Measurements from ENCODE around the gene PPP2R3A.
"Not testable (repeated sequence)": the region's sequence is repeated elsewhere in the genome, so short reads cannot be mapped to it uniquely, and the experiment has no call there.

PPP2R3A gene

DNA sequence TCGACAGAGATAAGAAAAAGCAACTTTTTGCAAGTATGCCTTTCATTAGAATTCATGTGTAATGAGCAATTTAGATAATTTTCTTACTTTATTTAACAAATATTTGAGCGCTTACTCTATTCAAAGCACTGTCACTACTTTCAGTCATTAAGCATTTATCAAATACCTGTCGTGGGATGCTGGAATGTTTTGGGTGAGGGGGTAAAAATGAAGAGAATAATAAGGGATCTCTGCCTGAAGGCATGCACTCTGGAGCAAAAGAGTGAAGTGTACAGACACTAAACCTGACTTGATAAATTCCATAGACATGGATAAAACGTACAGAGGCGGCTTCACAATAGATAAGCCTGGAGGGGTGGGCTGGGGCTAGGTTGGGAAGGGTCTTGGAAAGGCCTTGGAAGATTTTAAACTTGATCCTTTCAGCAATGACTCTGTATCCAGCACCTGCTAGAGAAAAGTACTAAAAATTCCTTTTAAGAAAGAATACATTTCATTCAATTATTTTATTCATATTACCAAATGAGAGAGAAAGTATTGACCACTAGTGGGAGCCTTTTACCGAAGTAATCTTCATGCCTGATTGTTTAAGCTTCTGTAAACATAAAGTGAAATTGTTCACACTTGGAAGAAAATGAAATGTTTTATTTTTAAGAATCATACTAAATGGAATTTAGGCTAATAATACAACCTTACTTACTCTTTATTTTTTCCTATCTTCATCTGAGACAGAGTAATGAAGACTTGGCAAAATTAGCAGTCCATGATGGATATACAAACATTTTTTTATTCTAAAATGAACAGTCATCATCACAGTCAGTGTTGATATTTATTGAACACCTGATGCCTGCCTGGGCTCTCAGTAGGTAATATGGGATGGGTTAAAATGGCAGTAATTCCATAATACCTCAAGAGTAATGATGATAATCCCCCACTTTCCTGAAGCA lies 113.2 kb downstream of the PPP2R3A start (continued):
- no peak for TF ChIP-seq ZFP30 (CRISPR knock-in tag; IDR thresholded peaks at IDR 0.05)
- no peak for TF ChIP-seq PPARA (CRISPR knock-in tag; IDR thresholded peaks at IDR 0.05; ENCODE audit: borderline replicate concordance)

DNA sequence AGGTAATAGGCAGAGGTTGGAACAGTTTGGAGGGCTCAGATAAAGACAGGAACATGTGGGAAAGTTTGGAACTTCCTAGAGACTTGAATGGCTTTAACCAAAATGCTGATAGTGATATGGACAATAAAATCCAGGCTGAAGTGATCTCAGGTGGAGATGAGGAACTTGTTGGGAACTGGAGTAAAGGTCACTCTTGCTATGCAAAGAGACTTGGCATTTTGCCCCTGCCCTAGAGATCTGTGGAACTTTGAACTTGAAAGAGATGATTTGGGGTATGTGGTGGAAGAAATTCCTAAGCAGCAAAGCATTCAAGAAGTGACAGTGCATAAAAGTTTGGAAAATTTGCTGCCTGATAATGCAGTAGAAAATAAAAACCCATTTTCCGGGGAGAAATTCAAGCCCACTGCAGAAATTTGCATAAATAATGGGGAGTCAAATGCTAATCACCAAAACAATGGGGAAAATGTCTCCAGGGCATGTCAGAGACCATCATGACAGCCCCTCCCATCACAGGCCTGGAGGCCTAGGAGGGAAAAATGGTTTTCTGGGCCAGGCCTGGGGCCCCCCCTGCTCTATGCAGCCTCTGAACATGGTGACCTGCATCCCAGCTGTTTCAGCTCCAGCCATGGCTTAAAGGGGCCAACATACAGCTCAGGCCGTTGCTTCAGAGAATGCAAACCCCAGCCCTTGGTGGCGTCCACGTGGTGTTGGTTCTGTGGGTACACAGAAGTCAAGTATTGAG lies 118.3 kb downstream of the PPP2R3A start:
- not testable (repeated sequence) for ATAC-seq

DNA sequence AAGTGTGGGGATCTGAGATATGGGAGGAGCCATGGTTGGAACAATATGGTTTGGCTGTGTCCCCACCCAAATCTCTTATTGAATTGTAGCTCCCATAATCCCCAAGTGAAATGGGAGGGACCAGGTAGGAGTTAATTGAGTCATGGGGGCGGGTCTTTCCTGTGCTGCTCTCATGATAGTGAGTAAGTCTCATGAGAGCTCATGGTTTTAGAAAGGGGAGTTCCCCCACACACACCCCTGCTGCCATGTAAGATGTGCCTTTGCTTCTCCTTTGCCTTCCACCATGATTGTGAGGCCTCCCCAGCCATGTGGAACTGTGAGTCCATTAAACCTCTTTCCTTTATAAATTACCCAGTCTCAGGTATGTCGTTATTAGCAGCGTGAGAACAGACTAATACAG lies 119.5 kb downstream of the PPP2R3A start:
- ATAC-seq, result not testable (repeated sequence)

DNA sequence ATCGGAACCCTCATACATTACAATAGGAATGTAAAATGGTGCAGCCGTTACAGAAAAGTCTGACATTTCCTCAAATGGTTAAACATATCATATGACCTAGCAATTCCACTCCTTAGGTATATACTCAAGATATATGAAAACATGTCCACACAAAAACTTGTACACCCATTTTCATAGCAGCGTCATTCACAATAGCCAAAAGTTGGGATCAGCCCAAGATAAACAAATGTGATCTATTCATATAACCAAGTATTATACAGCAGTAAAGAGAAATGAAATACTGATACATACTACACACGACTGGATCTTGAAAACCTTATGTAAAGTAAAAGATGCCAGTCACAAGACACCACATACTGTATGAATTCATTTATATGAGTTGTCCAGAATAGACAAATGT lies 128.2 kb downstream of the PPP2R3A start:
- TF ChIP-seq SNAI2 (CRISPR knock-in tag; IDR thresholded peaks at IDR 0.05) (no peak), POU6F1 (CRISPR knock-in tag; IDR thresholded peaks at IDR 0.05; ENCODE audit: borderline replicate concordance, low read depth) (no peak), CREB5 (CRISPR knock-in tag; IDR thresholded peaks at IDR 0.05; ENCODE audit: low read depth) (no peak), ZC3H10 (CRISPR knock-in tag; IDR thresholded peaks at IDR 0.05) (no peak), GLIS3 (CRISPR knock-in tag; IDR thresholded peaks at IDR 0.05) (no peak), ESRRG (CRISPR knock-in tag; IDR thresholded peaks at IDR 0.05) (no peak), BACH2 (CRISPR knock-in tag; IDR thresholded peaks at IDR 0.05; ENCODE audit: borderline replicate concordance) (no peak), TCF4 (CRISPR knock-in tag; IDR thresholded peaks at IDR 0.05; ENCODE audit: borderline replicate concordance) (no peak), OSR1 (CRISPR knock-in tag; IDR thresholded peaks at IDR 0.05) (no peak), TSHZ2 (CRISPR knock-in tag; IDR thresholded peaks at IDR 0.05) (no peak), ARNTL (CRISPR knock-in tag; IDR thresholded peaks at IDR 0.05; ENCODE audit: borderline replicate concordance, low read depth) (no peak), TOX (CRISPR knock-in tag; IDR thresholded peaks at IDR 0.05; ENCODE audit: borderline replicate concordance) (no peak), ZNF70 (CRISPR knock-in tag; IDR thresholded peaks at IDR 0.05) (no peak)
- ATAC-seq, result no peak

DNA sequence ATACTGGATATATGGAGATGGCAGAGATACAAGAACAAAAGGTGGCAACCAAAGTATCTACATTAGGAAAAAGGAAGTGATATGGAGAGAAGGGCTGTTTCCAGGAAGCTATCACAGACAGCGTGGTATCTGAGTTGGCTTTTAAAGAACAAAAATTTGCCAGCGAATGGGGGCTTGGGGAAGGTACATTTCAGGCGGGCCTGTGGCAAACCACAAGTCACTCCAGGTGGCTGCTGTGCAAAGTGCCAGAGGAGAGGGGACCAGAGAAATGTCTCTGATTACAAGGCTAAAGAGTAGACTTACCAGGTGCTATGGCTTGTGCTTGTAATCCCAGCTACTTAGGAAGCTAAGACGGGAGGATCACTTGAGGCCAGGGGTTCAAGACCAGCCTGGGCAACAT lies 139.5 kb downstream of the PPP2R3A start:
- TF ChIP-seq ESRRG (CRISPR knock-in tag; IDR thresholded peaks at IDR 0.05) (no peak), ZNF8 (CRISPR knock-in tag; IDR thresholded peaks at IDR 0.05) (no peak), CREB5 (CRISPR knock-in tag; IDR thresholded peaks at IDR 0.05; ENCODE audit: low read depth) (no peak), BACH2 (CRISPR knock-in tag; IDR thresholded peaks at IDR 0.05; ENCODE audit: borderline replicate concordance) (no peak), TSHZ2 (CRISPR knock-in tag; IDR thresholded peaks at IDR 0.05) (no peak), TCF4 (CRISPR knock-in tag; IDR thresholded peaks at IDR 0.05; ENCODE audit: borderline replicate concordance) (no peak), ZFP3 (CRISPR knock-in tag; IDR thresholded peaks at IDR 0.05) (no peak), ZNF70 (CRISPR knock-in tag; IDR thresholded peaks at IDR 0.05) (no peak), OSR1 (CRISPR knock-in tag; IDR thresholded peaks at IDR 0.05) (no peak), ZC3H10 (CRISPR knock-in tag; IDR thresholded peaks at IDR 0.05) (no peak), GLIS3 (CRISPR knock-in tag; IDR thresholded peaks at IDR 0.05) (no peak), ZFP30 (CRISPR knock-in tag; IDR thresholded peaks at IDR 0.05) (no peak)
- TF ChIP-seq, protein P1, sequence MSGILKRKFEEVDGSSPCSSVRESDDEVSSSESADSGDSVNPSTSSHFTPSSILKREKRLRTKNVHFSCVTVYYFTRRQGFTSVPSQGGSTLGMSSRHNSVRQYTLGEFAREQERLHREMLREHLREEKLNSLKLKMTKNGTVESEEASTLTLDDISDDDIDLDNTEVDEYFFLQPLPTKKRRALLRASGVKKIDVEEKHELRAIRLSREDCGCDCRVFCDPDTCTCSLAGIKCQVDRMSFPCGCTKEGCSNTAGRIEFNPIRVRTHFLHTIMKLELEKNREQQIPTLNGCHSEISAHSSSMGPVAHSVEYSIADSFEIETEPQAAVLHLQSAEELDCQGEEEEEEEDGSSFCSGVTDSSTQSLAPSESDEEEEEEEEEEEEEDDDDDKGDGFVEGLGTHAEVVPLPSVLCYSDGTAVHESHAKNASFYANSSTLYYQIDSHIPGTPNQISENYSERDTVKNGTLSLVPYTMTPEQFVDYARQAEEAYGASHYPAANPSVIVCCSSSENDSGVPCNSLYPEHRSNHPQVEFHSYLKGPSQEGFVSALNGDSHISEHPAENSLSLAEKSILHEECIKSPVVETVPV (CRISPR knock-in tag; IDR thresholded peaks at IDR 0.05), result no peak
- ATAC-seq, result no peak

All from SK-N-SH treated with all-trans-retinoic acid at 6 μM for 48 hours (cell line).